ENCODE measurements around the gene DHODH. TPM values are rescaled to one million over a fixed set of nuclear protein-coding genes. Genes with fewer than 3 reads are reported as not detected.
A peak's percentile ranks its signal among the peaks of the same experiment; 100 is the strongest.
"Not testable (repeated sequence)": the region's sequence is repeated elsewhere in the genome, so short reads cannot be mapped to it uniquely, and the experiment has no call there.

Gene DHODH
- total RNA-seq, 1 experiment from 2014 or later: 19.0 TPM

DNA sequence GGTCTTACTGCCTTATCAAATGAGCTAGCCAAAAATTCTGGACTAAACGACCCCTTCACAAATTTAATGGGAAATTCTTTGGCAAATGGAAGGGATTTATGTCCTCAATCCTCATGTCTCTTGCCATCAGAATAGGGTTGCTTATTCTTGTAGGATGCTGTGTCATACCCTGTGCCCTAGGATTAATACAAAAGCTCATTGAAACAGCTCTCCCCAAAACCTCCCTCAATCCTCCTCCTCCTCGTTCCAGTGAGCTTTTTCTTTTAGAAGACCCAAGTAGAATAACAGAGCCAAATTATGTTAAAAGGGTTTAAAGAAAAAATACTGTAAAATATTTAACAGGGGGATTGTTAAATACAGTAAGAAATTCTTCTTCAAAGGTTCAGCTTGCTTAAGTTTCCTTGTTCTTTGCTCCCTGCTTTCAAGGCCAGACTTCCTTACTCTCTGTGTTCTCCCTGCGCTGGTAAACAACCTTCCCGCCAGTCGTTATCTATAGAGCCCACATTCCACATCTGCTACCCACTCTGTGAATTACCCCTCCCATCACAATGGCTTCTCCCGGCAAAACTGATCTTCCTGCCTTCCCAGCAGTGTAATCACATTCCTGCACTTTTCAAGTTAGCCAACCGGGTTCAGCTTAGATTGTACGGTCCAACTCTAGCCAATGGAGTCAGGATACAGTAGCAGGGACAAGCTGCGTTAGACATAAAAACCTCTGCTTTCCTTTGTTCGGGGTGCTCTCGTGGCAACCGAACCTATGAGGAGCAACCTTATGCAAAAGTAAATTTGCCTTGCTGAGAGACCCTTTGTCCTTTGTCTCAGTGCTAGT is 64.2 kb downstream of the DHODH start:
- peak overlapping the region; percentile 60; the same call in 1 of the 2 replicates for H3K27ac Mint-ChIP-seq
- POLR2A ChIA-PET: interaction anchor here (0.8 kb wide), 1 partner anchor 21 kb away, joined by 4 read pairs; the partner anchor contains the start of genes DHX38 and TXNL4B
- TF ChIP-seq ZBTB21 (CRISPR knock-in tag; IDR thresholded peaks at IDR 0.05; ENCODE audit: borderline replicate concordance): no peak
- no peak for TF ChIP-seq ZNF416 (CRISPR knock-in tag; IDR thresholded peaks at IDR 0.05)
- no peak for TF ChIP-seq IRF2 (CRISPR knock-in tag; IDR thresholded peaks at IDR 0.05; ENCODE audit: borderline replicate concordance, low read depth)
- no peak for TF ChIP-seq ZNF121 (CRISPR knock-in tag; IDR thresholded peaks at IDR 0.05)
- no peak for TF ChIP-seq GTF2I (CRISPR knock-in tag; conservative IDR thresholded peaks at IDR 0.05)
- TF ChIP-seq GABPB1 (CRISPR knock-in tag; IDR thresholded peaks at IDR 0.05): peak; percentile 70

GRCh38 chr16:72073560-72074230 is 65.2 kb downstream of the DHODH start:
- H3K27ac Mint-ChIP-seq: no peak overlapping the region; the same call in 1 of the 2 replicates
- ChIA-PET POLR2A (no interaction called here), CTCF (interaction anchor here (1.6 kb wide), 1 partner anchor 20 kb away, joined by 5 read pairs; the partner anchor contains the start of genes DHX38 and TXNL4B)
- TF ChIP-seq OVOL2 (CRISPR knock-in tag; IDR thresholded peaks at IDR 0.05; ENCODE audit: borderline replicate concordance) (no peak), ZNF121 (CRISPR knock-in tag; IDR thresholded peaks at IDR 0.05) (no peak), ATF6 (CRISPR knock-in tag; IDR thresholded peaks at IDR 0.05) (no peak)
- TF ChIP-seq, protein P1, sequence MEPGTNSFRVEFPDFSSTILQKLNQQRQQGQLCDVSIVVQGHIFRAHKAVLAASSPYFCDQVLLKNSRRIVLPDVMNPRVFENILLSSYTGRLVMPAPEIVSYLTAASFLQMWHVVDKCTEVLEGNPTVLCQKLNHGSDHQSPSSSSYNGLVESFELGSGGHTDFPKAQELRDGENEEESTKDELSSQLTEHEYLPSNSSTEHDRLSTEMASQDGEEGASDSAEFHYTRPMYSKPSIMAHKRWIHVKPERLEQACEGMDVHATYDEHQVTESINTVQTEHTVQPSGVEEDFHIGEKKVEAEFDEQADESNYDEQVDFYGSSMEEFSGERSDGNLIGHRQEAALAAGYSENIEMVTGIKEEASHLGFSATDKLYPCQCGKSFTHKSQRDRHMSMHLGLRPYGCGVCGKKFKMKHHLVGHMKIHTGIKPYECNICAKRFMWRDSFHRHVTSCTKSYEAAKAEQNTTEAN (CRISPR knock-in tag; IDR thresholded peaks at IDR 0.05): no peak
- TF ChIP-seq, protein P2, sequence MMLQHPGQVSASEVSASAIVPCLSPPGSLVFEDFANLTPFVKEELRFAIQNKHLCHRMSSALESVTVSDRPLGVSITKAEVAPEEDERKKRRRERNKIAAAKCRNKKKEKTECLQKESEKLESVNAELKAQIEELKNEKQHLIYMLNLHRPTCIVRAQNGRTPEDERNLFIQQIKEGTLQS (CRISPR knock-in tag; conservative IDR thresholded peaks at IDR 0.05): no peak
- TF ChIP-seq, protein P3, sequence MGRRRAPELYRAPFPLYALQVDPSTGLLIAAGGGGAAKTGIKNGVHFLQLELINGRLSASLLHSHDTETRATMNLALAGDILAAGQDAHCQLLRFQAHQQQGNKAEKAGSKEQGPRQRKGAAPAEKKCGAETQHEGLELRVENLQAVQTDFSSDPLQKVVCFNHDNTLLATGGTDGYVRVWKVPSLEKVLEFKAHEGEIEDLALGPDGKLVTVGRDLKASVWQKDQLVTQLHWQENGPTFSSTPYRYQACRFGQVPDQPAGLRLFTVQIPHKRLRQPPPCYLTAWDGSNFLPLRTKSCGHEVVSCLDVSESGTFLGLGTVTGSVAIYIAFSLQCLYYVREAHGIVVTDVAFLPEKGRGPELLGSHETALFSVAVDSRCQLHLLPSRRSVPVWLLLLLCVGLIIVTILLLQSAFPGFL (CRISPR knock-in tag; IDR thresholded peaks at IDR 0.05; ENCODE audit: borderline replicate concordance): no peak
- H3K9me3 Mint-ChIP-seq: peaks cover 5% of the 10 kb centered on the region; the same call in 1 of the 2 replicates
- H3K4me3 Mint-ChIP-seq: no peak overlapping the region
- no peak for ATAC-seq
- DNase-seq (ENCODE audit: low spot score): no peak
- H3K36me3 Mint-ChIP-seq: no peaks in the 10 kb centered on the region
- no peaks in the 10 kb centered on the region for H3K27me3 Mint-ChIP-seq (ENCODE audit: low read depth)
- H3K4me1 Mint-ChIP-seq: peaks cover 15% of the 10 kb centered on the region

More for the DNA sequence above, 64.2 kb downstream of the DHODH start:
- ATAC-seq: peak; percentile 64
- Mint-ChIP-seq H3K9me3 (peaks cover 5% of the 10 kb centered on the region; the same call in 1 of the 2 replicates), H3K4me3 (no peak overlapping the region), H3K4me1 (peaks cover 7% of the 10 kb centered on the region), H3K27me3 (ENCODE audit: low read depth) (no peaks in the 10 kb centered on the region), H3K36me3 (no peaks in the 10 kb centered on the region)
- no peak for DNase-seq (ENCODE audit: low spot score)
- CTCF ChIA-PET: interaction anchor here (1.6 kb wide), 1 partner anchor 21 kb away, joined by 5 read pairs; the partner anchor contains the start of genes DHX38 and TXNL4B

GRCh38 chr16:72075067-72075466 is 66.5 kb downstream of the DHODH start:
- ATAC-seq; H3K4me3 Mint-ChIP-seq; H3K27ac Mint-ChIP-seq; H3K27me3 Mint-ChIP-seq (ENCODE audit: low read depth); POLR2A ChIA-PET; H3K36me3 Mint-ChIP-seq; H3K9me3 Mint-ChIP-seq; CTCF ChIA-PET; DNase-seq (ENCODE audit: low spot score): not testable (repeated sequence)
- peaks cover 15% of the 10 kb centered on the region for H3K4me1 Mint-ChIP-seq

Other genes starting within 250 kb of the DHODH start
- 67.9 to 74.5 TPM (median 72.4 TPM) in 3 replicates for gene AP1G1, start 199.9 kb upstream of the DHODH start, total RNA-seq (2021)
- gene ATXN1L, start 162.8 kb upstream of the DHODH start, total RNA-seq (2021): 21.5 to 23.2 TPM (median 23.0 TPM) in 3 replicates
- gene ZNF821, start 124.6 kb upstream of the DHODH start, total RNA-seq (2021): 14.1 to 16.2 TPM (median 15.4 TPM) in 3 replicates
- 255 to 272 TPM (median 268 TPM) in 3 replicates for gene IST1, start 113.2 kb upstream of the DHODH start, total RNA-seq (2021)
- gene PKD1L3, start 8.3 kb upstream of the DHODH start, total RNA-seq (2021): not detected in 3 replicates
- gene HP, start 45.8 kb downstream of the DHODH start, total RNA-seq (2021): 10.0 to 20.6 TPM (median 11.1 TPM) in 3 replicates
- gene HPR, start 54.5 kb downstream of the DHODH start, total RNA-seq (2021): 0.37 TPM in 1 of 3 replicates, not detected in the others
- 8.3 to 9.9 TPM (median 9.0 TPM) in 3 replicates for gene TXNL4B, start 84.9 kb downstream of the DHODH start, total RNA-seq (2021)
- 62.4 to 91.7 TPM (median 66.5 TPM) in 3 replicates for gene DHX38, start 85.1 kb downstream of the DHODH start, total RNA-seq (2021)
- 1.9 to 3.4 TPM (median 3.2 TPM) in 3 replicates for gene PMFBP1, start 163.4 kb downstream of the DHODH start, total RNA-seq (2021)